GM23338 (cell line): Measurements from ENCODE around the gene ADRA2A. TPM values are rescaled to one million over a fixed set of nuclear protein-coding genes. Genes with fewer than 3 reads are reported as not detected.

ENCODE experiments used
- ATAC-seq: fragments of 200-7000 bp; cut with Tn5 transposase; 3 replicates; pipeline ENCODE4 v1.9.1; 2020
- DNase-seq: peaks from one replicate; pipeline ENCODE4 v3.0.0-alpha.2; 2015; ENCODE audit warnings: low spot score
- H2AFZ ChIP-seq: fragments of 200-600 bp; sonication (generic); 2 replicates; pipeline ENCODE4 v1.8.0; 2016; ENCODE audit warnings: antibody characterized with exemption, mild to moderate bottlenecking, moderate library complexity
- H3F3A ChIP-seq: fragments of 200-600 bp; sonication (generic); replicated peaks from 2 replicates; pipeline ENCODE4 v1.8.0; 2017; ENCODE audit warnings: antibody characterized with exemption, mixed run types, low read depth
- H3K27ac ChIP-seq: fragments of 200-600 bp; sonication (generic); 2 replicates; pipeline ENCODE4 v1.6.1; 2016; ENCODE audit warnings: low read depth
- H3K27me3 ChIP-seq: fragments of 200-600 bp; sonication (generic); 2 replicates; pipeline ENCODE4 v1.8.0; 2016; ENCODE audit warnings: mild to moderate bottlenecking, mixed run types, moderate library complexity; ENCODE audit not compliant: insufficient read depth
- H3K36me3 ChIP-seq: fragments of 200-600 bp; sonication (generic); 2 replicates; pipeline ENCODE4 v1.8.0; 2016; ENCODE audit warnings: mild to moderate bottlenecking; ENCODE audit not compliant: insufficient read depth
- H3K4me1 ChIP-seq: fragments of 200-600 bp; sonication (generic); 2 replicates; pipeline ENCODE4 v1.8.0; 2016; ENCODE audit warnings: mild to moderate bottlenecking, moderate library complexity; ENCODE audit not compliant: insufficient read depth
- H3K4me2 ChIP-seq: fragments of 200-600 bp; sonication (generic); 2 replicates; pipeline ENCODE4 v1.7.1; 2017; ENCODE audit warnings: mixed run types
- H3K4me3 ChIP-seq: fragments of 200-600 bp; sonication (generic); 2 replicates; pipeline ENCODE4 v1.6.1; 2016; ENCODE audit warnings: mixed run types
- H3K79me2 ChIP-seq: fragments of 200-600 bp; sonication (generic); replicated peaks from 2 replicates; pipeline ENCODE4 v1.8.0; 2017; ENCODE audit warnings: mild to moderate bottlenecking; ENCODE audit not compliant: insufficient read depth
- H3K9me2 ChIP-seq: fragments of 200-600 bp; sonication (generic); 2 replicates; pipeline ENCODE4 v1.8.0; 2017; ENCODE audit not compliant: insufficient read depth
- H4K20me1 ChIP-seq: fragments of 200-600 bp; sonication (generic); replicated peaks from 2 replicates; pipeline ENCODE4 v1.8.0; 2017; ENCODE audit warnings: mild to moderate bottlenecking; ENCODE audit not compliant: insufficient read depth
- H3K27ac Mint-ChIP-seq: 2 replicates; pipeline ENCODE4 v1.8.0; 2020; ENCODE audit warnings: inconsistent platforms, mild to moderate bottlenecking, moderate library complexity, mixed read lengths
- H3K27me3 Mint-ChIP-seq: 3 replicates; pipeline ENCODE4 v1.8.0; 2022; ENCODE audit warnings: low read depth, mild to moderate bottlenecking, moderate library complexity, mixed read lengths, inconsistent platforms; ENCODE audit not compliant: insufficient read depth, poor library complexity
- H3K36me3 Mint-ChIP-seq: 3 replicates; pipeline ENCODE4 v1.8.0; 2021; ENCODE audit warnings: low read depth, mild to moderate bottlenecking, inconsistent platforms, moderate library complexity, mixed read lengths
- H3K4me1 Mint-ChIP-seq: 3 replicates; pipeline ENCODE4 v1.8.0; 2020; ENCODE audit warnings: mild to moderate bottlenecking, inconsistent platforms, mixed read lengths
- H3K4me3 Mint-ChIP-seq: 3 replicates; pipeline ENCODE4 v1.8.0; 2021; ENCODE audit warnings: moderate library complexity, mild to moderate bottlenecking, inconsistent platforms, mixed read lengths
- H3K9me3 Mint-ChIP-seq: 3 replicates; pipeline ENCODE4 v1.8.0; 2020; ENCODE audit warnings: moderate library complexity, mild to moderate bottlenecking, inconsistent platforms, mixed read lengths
- CREB1 ChIP-seq: fragments of 250-450 bp; sonication (Bioruptor Pico); IDR thresholded peaks from 2 replicates; pipeline ENCODE4 v1.5.0; 2020; ENCODE audit warnings: low read depth, mild to moderate bottlenecking, moderate library complexity
- EZH2 ChIP-seq: fragments of 200-600 bp; sonication (generic); IDR thresholded peaks from one replicate; pipeline ENCODE4 v1.8.0; 2017; ENCODE audit warnings: antibody characterized with exemption, mild to moderate bottlenecking, low read depth; ENCODE audit not compliant: unreplicated experiment
- EZH2phosphoT487 ChIP-seq: fragments of 200-600 bp; sonication (generic); IDR thresholded peaks from one replicate; pipeline ENCODE4 v1.8.1; 2018; ENCODE audit warnings: antibody characterized with exemption; ENCODE audit not compliant: unreplicated experiment
- JUNB ChIP-seq: IDR thresholded peaks from one replicate; pipeline ENCODE4 v1.6.1; 2016; ENCODE audit warnings: antibody characterized with exemption; ENCODE audit not compliant: unreplicated experiment
- NANOG ChIP-seq: IDR thresholded peaks from 2 replicates; pipeline ENCODE4 v1.6.1; 2016; ENCODE audit warnings: antibody characterized with exemption, borderline replicate concordance
- POLR2AphosphoS5 ChIP-seq: IDR thresholded peaks from 2 replicates; pipeline ENCODE4 v1.6.1; 2016; ENCODE audit warnings: antibody characterized with exemption, low read depth
- STAT1 ChIP-seq: IDR thresholded peaks from one replicate; pipeline ENCODE4 v1.6.1; 2016; ENCODE audit warnings: antibody characterized with exemption; ENCODE audit not compliant: unreplicated experiment
- ZNF114 ChIP-seq: fragments of 250-450 bp; sonication (Bioruptor Pico); IDR thresholded peaks from 2 replicates; pipeline ENCODE4 v1.5.0; 2020; ENCODE audit warnings: mild to moderate bottlenecking, moderate library complexity
- ZNF331 ChIP-seq: fragments of 250-450 bp; sonication (Bioruptor Pico); IDR thresholded peaks from 2 replicates; pipeline ENCODE4 v1.5.0; 2020; ENCODE audit warnings: low read depth, mild to moderate bottlenecking, moderate library complexity
- polyA plus RNA-seq: library from polyadenylated mRNA; unstranded; fragments of >200 nt; fragmentation: Nextera tagmentation; extraction: Ambion mirVana; gene quantifications from 2 replicates; pipeline ENCODE4 v1.2.1, GENCODE V29; 2016
- total RNA-seq: library from RNA; depleted of rRNA; stranded (reverse); fragments of >200 nt; shearing (Covaris generic); gene quantifications from 2 replicates; pipeline ENCODE4 v1.2.3, GENCODE V29; 2014
- TF ChIP-seq, protein P1 (sequence below), 2 experiments: fragments of 200-600 bp in 1 of 2; sonication (generic) in 1 of 2; conservative IDR thresholded peaks; 2 replicates each; pipeline versions ENCODE4 v1.5.1 to v1.6.1; 2016 to 2017; ENCODE audit warnings: antibody characterized with exemption in 2 of 2, low read depth in 2 of 2, mild to moderate bottlenecking in 2 of 2, moderate library complexity in 1 of 2
- TF ChIP-seq, protein P2 (sequence below): IDR thresholded peaks from one replicate; pipeline ENCODE4 v1.6.1; 2018; ENCODE audit warnings: antibody characterized with exemption; ENCODE audit not compliant: unreplicated experiment
- TF ChIP-seq, protein P3 (sequence below): fragments of 250-450 bp; sonication (Bioruptor Pico); IDR thresholded peaks from 2 replicates; pipeline ENCODE4 v1.5.0; 2020; ENCODE audit warnings: mild to moderate bottlenecking, moderate library complexity
- TF ChIP-seq, protein P4 (sequence below): IDR thresholded peaks from 2 replicates; pipeline ENCODE4 v1.6.1; 2016; ENCODE audit warnings: antibody characterized with exemption

The ADRA2A gene
- total and polyA plus RNA-seq, 2 experiments from 2014 or later: 0.60 to 2.5 TPM

DNA sequence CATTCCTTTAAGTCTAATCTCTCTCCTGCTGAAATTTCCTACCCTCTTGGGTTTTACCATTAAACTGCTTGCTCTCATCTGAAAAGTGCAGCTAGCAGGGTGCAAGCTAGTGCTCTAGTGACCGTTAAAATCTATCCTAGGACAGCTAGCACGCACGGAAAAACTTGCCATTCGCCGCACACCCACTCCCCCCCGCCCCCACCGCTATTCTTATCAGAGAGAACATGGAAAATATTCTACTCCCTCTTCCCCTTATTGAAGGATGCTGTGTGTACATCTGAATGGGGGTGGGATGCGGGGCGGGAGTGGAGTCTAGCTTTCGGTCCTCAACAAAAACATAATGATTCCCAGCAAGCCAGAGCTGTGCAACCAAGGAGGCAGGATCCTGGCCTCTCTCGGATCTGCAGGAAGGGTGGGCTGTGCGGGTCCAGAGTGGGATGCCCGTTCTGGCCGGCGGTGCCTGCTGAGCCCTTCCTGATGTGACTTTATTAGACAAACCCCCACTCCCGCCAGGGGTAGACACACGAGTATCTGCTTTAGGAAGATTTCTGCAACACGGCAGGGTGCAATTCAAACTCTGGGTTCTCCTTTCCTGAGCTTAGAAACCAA, 1.1 kb upstream of the ADRA2A start:
- ATAC-seq: peak; percentile 2; the same call in 2 of the 3 replicates
- Mint-ChIP-seq H3K27ac (no peak overlapping the region), H3K9me3 (peaks cover 6% of the 10 kb centered on the region; the same call in 1 of the 3 replicates), H3K27me3 (peaks cover 28% of the 10 kb centered on the region), H3K4me1 (peaks cover 2% of the 10 kb centered on the region; the same call in 1 of the 3 replicates), H3K4me3 (peak overlapping the region; percentile 55), H3K36me3 (peaks cover 3% of the 10 kb centered on the region; the same call in 1 of the 3 replicates)
- Histone ChIP-seq H3K27me3 (peaks cover 51% of the 10 kb centered on the region), H3F3A (no peaks in the 10 kb centered on the region), H3K79me2 (no peaks in the 10 kb centered on the region), H3K4me2 (peak overlapping the region; percentile 91), H3K4me3 (peak overlapping the region; percentile 74; the same call in 1 of the 2 replicates), H3K9me2 (no peaks in the 10 kb centered on the region), H2AFZ (no peak overlapping the region), H4K20me1 (no peaks in the 10 kb centered on the region), H3K4me1 (no peaks in the 10 kb centered on the region; the same call in 1 of the 2 replicates), H3K36me3 (no peaks in the 10 kb centered on the region), H3K27ac (no peak overlapping the region)
- TF ChIP-seq, protein P1, sequence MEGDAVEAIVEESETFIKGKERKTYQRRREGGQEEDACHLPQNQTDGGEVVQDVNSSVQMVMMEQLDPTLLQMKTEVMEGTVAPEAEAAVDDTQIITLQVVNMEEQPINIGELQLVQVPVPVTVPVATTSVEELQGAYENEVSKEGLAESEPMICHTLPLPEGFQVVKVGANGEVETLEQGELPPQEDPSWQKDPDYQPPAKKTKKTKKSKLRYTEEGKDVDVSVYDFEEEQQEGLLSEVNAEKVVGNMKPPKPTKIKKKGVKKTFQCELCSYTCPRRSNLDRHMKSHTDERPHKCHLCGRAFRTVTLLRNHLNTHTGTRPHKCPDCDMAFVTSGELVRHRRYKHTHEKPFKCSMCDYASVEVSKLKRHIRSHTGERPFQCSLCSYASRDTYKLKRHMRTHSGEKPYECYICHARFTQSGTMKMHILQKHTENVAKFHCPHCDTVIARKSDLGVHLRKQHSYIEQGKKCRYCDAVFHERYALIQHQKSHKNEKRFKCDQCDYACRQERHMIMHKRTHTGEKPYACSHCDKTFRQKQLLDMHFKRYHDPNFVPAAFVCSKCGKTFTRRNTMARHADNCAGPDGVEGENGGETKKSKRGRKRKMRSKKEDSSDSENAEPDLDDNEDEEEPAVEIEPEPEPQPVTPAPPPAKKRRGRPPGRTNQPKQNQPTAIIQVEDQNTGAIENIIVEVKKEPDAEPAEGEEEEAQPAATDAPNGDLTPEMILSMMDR (conservative IDR thresholded peaks at IDR 0.05; ENCODE audit: low read depth in 2 of 2): no peak
- TF ChIP-seq ZNF331 (CRISPR knock-in tag) (no peak), EZH2 (no peak), CREB1 (CRISPR knock-in tag) (no peak), JUNB (no peak), POLR2AphosphoS5 (no peak), NANOG (no peak), STAT1 (no peak), ZNF114 (CRISPR knock-in tag) (no peak), EZH2phosphoT487 (no peak)
- TF ChIP-seq, protein P2, sequence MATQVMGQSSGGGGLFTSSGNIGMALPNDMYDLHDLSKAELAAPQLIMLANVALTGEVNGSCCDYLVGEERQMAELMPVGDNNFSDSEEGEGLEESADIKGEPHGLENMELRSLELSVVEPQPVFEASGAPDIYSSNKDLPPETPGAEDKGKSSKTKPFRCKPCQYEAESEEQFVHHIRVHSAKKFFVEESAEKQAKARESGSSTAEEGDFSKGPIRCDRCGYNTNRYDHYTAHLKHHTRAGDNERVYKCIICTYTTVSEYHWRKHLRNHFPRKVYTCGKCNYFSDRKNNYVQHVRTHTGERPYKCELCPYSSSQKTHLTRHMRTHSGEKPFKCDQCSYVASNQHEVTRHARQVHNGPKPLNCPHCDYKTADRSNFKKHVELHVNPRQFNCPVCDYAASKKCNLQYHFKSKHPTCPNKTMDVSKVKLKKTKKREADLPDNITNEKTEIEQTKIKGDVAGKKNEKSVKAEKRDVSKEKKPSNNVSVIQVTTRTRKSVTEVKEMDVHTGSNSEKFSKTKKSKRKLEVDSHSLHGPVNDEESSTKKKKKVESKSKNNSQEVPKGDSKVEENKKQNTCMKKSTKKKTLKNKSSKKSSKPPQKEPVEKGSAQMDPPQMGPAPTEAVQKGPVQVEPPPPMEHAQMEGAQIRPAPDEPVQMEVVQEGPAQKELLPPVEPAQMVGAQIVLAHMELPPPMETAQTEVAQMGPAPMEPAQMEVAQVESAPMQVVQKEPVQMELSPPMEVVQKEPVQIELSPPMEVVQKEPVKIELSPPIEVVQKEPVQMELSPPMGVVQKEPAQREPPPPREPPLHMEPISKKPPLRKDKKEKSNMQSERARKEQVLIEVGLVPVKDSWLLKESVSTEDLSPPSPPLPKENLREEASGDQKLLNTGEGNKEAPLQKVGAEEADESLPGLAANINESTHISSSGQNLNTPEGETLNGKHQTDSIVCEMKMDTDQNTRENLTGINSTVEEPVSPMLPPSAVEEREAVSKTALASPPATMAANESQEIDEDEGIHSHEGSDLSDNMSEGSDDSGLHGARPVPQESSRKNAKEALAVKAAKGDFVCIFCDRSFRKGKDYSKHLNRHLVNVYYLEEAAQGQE: no peak
- TF ChIP-seq, protein P3, sequence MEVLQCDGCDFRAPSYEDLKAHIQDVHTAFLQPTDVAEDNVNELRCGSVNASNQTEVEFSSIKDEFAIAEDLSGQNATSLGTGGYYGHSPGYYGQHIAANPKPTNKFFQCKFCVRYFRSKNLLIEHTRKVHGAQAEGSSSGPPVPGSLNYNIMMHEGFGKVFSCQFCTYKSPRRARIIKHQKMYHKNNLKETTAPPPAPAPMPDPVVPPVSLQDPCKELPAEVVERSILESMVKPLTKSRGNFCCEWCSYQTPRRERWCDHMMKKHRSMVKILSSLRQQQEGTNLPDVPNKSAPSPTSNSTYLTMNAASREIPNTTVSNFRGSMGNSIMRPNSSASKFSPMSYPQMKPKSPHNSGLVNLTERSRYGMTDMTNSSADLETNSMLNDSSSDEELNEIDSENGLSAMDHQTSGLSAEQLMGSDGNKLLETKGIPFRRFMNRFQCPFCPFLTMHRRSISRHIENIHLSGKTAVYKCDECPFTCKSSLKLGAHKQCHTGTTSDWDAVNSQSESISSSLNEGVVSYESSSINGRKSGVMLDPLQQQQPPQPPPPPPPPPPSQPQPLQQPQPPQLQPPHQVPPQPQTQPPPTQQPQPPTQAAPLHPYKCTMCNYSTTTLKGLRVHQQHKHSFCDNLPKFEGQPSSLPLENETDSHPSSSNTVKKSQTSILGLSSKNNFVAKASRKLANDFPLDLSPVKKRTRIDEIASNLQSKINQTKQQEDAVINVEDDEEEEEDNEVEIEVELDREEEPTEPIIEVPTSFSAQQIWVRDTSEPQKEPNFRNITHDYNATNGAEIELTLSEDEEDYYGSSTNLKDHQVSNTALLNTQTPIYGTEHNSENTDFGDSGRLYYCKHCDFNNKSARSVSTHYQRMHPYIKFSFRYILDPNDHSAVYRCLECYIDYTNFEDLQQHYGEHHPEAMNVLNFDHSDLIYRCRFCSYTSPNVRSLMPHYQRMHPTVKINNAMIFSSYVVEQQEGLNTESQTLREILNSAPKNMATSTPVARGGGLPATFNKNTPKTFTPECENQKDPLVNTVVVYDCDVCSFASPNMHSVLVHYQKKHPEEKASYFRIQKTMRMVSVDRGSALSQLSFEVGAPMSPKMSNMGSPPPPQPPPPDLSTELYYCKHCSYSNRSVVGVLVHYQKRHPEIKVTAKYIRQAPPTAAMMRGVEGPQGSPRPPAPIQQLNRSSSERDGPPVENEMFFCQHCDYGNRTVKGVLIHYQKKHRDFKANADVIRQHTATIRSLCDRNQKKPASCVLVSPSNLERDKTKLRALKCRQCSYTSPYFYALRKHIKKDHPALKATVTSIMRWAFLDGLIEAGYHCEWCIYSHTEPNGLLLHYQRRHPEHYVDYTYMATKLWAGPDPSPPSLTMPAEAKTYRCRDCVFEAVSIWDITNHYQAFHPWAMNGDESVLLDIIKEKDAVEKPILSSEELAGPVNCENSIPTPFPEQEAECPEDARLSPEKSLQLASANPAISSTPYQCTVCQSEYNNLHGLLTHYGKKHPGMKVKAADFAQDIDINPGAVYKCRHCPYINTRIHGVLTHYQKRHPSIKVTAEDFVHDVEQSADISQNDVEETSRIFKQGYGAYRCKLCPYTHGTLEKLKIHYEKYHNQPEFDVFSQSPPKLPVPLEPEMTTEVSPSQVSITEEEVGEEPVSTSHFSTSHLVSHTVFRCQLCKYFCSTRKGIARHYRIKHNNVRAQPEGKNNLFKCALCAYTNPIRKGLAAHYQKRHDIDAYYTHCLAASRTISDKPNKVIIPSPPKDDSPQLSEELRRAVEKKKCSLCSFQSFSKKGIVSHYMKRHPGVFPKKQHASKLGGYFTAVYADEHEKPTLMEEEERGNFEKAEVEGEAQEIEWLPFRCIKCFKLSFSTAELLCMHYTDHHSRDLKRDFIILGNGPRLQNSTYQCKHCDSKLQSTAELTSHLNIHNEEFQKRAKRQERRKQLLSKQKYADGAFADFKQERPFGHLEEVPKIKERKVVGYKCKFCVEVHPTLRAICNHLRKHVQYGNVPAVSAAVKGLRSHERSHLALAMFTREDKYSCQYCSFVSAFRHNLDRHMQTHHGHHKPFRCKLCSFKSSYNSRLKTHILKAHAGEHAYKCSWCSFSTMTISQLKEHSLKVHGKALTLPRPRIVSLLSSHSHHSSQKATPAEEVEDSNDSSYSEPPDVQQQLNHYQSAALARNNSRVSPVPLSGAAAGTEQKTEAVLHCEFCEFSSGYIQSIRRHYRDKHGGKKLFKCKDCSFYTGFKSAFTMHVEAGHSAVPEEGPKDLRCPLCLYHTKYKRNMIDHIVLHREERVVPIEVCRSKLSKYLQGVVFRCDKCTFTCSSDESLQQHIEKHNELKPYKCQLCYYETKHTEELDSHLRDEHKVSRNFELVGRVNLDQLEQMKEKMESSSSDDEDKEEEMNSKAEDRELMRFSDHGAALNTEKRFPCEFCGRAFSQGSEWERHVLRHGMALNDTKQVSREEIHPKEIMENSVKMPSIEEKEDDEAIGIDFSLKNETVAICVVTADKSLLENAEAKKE (CRISPR knock-in tag): no peak
- TF ChIP-seq, protein P4, sequence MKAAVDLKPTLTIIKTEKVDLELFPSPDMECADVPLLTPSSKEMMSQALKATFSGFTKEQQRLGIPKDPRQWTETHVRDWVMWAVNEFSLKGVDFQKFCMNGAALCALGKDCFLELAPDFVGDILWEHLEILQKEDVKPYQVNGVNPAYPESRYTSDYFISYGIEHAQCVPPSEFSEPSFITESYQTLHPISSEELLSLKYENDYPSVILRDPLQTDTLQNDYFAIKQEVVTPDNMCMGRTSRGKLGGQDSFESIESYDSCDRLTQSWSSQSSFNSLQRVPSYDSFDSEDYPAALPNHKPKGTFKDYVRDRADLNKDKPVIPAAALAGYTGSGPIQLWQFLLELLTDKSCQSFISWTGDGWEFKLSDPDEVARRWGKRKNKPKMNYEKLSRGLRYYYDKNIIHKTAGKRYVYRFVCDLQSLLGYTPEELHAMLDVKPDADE: no peak
- DNase-seq: no peak
